ENCODE results near the gene NPHP4. TPM values are rescaled to one million over a fixed set of nuclear protein-coding genes. Genes with fewer than 3 reads are reported as not detected.

The NPHP4 gene
- total and polyA plus RNA-seq, 10 of the 15 experiments (the other 5 are each of a cell fraction or from before 2014, with no cell fraction given), result 0.16 to 10.5 (median 3.1) TPM

GRCh38 chr1:6041432-6042062 is 49.3 kb upstream of the NPHP4 start:
- H3K36me3 ChIP-seq (ENCODE audit: control insufficient read depth in 2 of 2, insufficient read depth in 2 of 2, low read length in 1 of 2), result peaks cover 18 to 40% of the 10 kb centered on the region in 2 experiments
- RAD21 ChIA-PET (ENCODE audit: unreplicated experiment), result no interaction called here

More at GRCh38 chr1:6041432-6042062, 49.3 kb upstream of the NPHP4 start:
- peak; percentile 55 for ATAC-seq
- Histone ChIP-seq H3K27me3 (replicated peaks in 1 of 2; ENCODE audit: control insufficient read depth in 2 of 2, insufficient read depth in 2 of 2, low read length in 1 of 2) (no peaks in the 10 kb centered on the region), H3K9ac (ENCODE audit: control insufficient read depth, insufficient read depth, low read length) (no peak overlapping the region), H3K27ac (ENCODE audit: control insufficient read depth, insufficient read depth) (no peak overlapping the region), H3K4me1 (ENCODE audit: control insufficient read depth, insufficient read depth, low read length) (peaks cover 7% of the 10 kb centered on the region), H3K79me2 (ENCODE audit: control insufficient read depth, insufficient read depth, low read length) (peaks cover 5% of the 10 kb centered on the region), H3K9me3 (replicated peaks; ENCODE audit: control insufficient read depth, insufficient read depth, low read length) (no peaks in the 10 kb centered on the region), H3K4me2 (ENCODE audit: control insufficient read depth, insufficient read depth) (no peak overlapping the region), H2AFZ (ENCODE audit: control insufficient read depth, low read depth, low read length) (no peak overlapping the region), H4K20me1 (ENCODE audit: control insufficient read depth, insufficient read depth) (no peaks in the 10 kb centered on the region; the same call in none of the 2 replicates), H3K4me3 (no peak overlapping the region)
- TF ChIP-seq DPF2 (IDR thresholded peaks at IDR 0.05), result no peak
- no peak for TF ChIP-seq NRF1 (conservative IDR thresholded peaks at IDR 0.05; ENCODE audit: low read depth, low read length)
- TF ChIP-seq ASH2L (IDR thresholded peaks at IDR 0.05; ENCODE audit: borderline replicate concordance, low read depth), result no peak
- no peak for TF ChIP-seq NFXL1 (IDR thresholded peaks at IDR 0.05; ENCODE audit: borderline replicate concordance)
- TF ChIP-seq CTCF (IDR thresholded peaks at IDR 0.05 in 2 of 3, conservative IDR thresholded peaks at IDR 0.05 in 1 of 3; ENCODE audit: control insufficient read depth in 2 of 3, extremely low read depth in 1 of 3, insufficient read depth in 1 of 3, low read depth in 3 of 3, low read length in 3 of 3), result peak; percentile 36 to 50 (median 43); a peak in 5 of 6 replicates
- TF ChIP-seq RAD21 (IDR thresholded peaks at IDR 0.05; ENCODE audit: insufficient read depth, low read depth, low read length), result peak; percentile 39; the same call in 1 of the 2 replicates
- no peak for TF ChIP-seq ZNF687 (IDR thresholded peaks at IDR 0.05)
- TF ChIP-seq HDGF (IDR thresholded peaks at IDR 0.05), result no peak
- no peak for TF ChIP-seq GATAD2B (conservative IDR thresholded peaks at IDR 0.05; ENCODE audit: low read depth)
- no peak for TF ChIP-seq POLR2AphosphoS5 (IDR thresholded peaks at IDR 0.05; ENCODE audit: low read length)
- DNase-seq (ENCODE audit: low read depth, low spot score), result no peak
- no TSS peak for BruUV-seq (replicated peaks)
- POLR2A ChIA-PET, result no interaction called here
- intact Hi-C loops (cut with micrococcal nuclease; ENCODE audit: unreplicated experiment), result no loop called here
- SMC1A ChIA-PET (ENCODE audit: uncharacterized antibody, unreplicated experiment), result interaction anchor here (0.5 kb wide), 1 partner anchor 132 kb away, joined by 3 read pairs; no protein-coding TSS in a partner anchor
- FAIRE-seq, result no peak
- in situ Hi-C loops (cut with MboI), result no loop called here
- CTCF ChIA-PET, result interaction anchor here (0.6 to 1.5 kb wide), 5 partner anchors 9 to 153 kb away, joined by 3 to 6 read pairs (median 4); no protein-coding TSS in a partner anchor
- 86% methylated on average over 20 of the region's 20 CpGs for WGBS (ENCODE audit: insufficient coverage, insufficient replicate concordance, low lambda C conversion rate, missing lambda C conversion rate)

Data from GM12878 (cell line).